ENCODE results near the gene ARID5B.

Gene ARID5B

GRCh38 chr10:61989995-61990760 is 88.7 kb downstream of the ARID5B start (continued):
- TF ChIP-seq GFI1B (tag by site-specific recombination; IDR thresholded peaks at IDR 0.05), result 0 out of 2 replicates have a peak, but pooled peaks have one; percentile 44

- Histone ChIP-seq H3K27ac (ENCODE audit: extremely low read depth, low read depth, low read length) (no peak overlapping the region), H3K4me1 (ENCODE audit: control insufficient read depth, insufficient read depth, low read length) (peaks cover 15% of the 10 kb centered on the region), H3K4me3 (ENCODE audit: low read depth, low read length) (no peak overlapping the region), H3K9me3 (ENCODE audit: control insufficient read depth, insufficient read depth, low read depth, low read length) (no peaks in the 10 kb centered on the region), H3K36me3 (ENCODE audit: control insufficient read depth in 2 of 2, insufficient read depth in 1 of 2, low read length in 2 of 2) (no peaks in the 10 kb centered on the region)
- ChIA-PET POLR2A (no interaction called here), CTCF (no interaction called here)
- TF ChIP-seq, protein P1, sequence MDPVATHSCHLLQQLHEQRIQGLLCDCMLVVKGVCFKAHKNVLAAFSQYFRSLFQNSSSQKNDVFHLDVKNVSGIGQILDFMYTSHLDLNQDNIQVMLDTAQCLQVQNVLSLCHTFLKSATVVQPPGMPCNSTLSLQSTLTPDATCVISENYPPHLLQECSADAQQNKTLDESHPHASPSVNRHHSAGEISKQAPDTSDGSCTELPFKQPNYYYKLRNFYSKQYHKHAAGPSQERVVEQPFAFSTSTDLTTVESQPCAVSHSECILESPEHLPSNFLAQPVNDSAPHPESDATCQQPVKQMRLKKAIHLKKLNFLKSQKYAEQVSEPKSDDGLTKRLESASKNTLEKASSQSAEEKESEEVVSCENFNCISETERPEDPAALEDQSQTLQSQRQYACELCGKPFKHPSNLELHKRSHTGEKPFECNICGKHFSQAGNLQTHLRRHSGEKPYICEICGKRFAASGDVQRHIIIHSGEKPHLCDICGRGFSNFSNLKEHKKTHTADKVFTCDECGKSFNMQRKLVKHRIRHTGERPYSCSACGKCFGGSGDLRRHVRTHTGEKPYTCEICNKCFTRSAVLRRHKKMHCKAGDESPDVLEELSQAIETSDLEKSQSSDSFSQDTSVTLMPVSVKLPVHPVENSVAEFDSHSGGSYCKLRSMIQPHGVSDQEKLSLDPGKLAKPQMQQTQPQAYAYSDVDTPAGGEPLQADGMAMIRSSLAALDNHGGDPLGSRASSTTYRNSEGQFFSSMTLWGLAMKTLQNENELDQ (tag by site-specific recombination; IDR thresholded peaks at IDR 0.05; ENCODE audit: low read depth), result no peak
- no peak for TF ChIP-seq ZNF341 (tag by site-specific recombination; IDR thresholded peaks at IDR 0.05; ENCODE audit: low read depth)
- TF ChIP-seq, protein P2, sequence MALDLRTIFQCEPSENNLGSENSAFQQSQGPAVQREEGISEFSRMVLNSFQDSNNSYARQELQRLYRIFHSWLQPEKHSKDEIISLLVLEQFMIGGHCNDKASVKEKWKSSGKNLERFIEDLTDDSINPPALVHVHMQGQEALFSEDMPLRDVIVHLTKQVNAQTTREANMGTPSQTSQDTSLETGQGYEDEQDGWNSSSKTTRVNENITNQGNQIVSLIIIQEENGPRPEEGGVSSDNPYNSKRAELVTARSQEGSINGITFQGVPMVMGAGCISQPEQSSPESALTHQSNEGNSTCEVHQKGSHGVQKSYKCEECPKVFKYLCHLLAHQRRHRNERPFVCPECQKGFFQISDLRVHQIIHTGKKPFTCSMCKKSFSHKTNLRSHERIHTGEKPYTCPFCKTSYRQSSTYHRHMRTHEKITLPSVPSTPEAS (tag by site-specific recombination; IDR thresholded peaks at IDR 0.05), result peak; percentile 70
Observed at GRCh38 chr10:61990761-61991135, 89.2 kb downstream of the ARID5B start.

DNA sequence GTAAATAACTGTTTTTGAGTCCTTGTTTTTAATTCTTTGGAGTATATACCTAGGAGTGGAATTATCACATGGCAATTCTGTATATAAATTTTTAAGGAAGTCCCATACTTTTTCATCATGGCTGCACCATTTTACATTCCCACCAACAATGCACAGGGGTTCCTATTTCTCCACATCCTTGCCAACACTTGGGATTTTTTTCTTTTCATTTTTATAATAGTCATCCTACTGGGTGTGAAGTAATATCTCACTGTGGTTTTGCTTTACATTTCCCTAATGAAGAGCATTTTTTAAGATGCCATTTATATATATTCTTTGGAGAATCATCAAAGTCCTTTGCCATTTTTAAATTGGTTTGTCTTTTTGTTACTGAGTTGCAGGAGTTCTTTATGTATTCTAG is 89.7 kb downstream of the ARID5B start:
- ChIA-PET POLR2A (no interaction called here), CTCF (interaction anchor here (1.1 kb wide), 1 partner anchor 254 kb away, joined by 4 read pairs; no protein-coding TSS in a partner anchor)
- TF ChIP-seq ZFP3 (tag by site-specific recombination; IDR thresholded peaks at IDR 0.05; ENCODE audit: low read depth) (no peak), ZNF624 (tag by site-specific recombination; IDR thresholded peaks at IDR 0.05) (no peak), FEZF1 (tag by site-specific recombination; IDR thresholded peaks at IDR 0.05) (no peak), BCL11A (tag by site-specific recombination; IDR thresholded peaks at IDR 0.05; ENCODE audit: low read depth) (no peak), ZNF830 (tag by site-specific recombination; IDR thresholded peaks at IDR 0.05; ENCODE audit: low read depth) (no peak), ZNF404 (tag by site-specific recombination; IDR thresholded peaks at IDR 0.05) (no peak), ZNF423 (tag by site-specific recombination; IDR thresholded peaks at IDR 0.05) (no peak), TSHZ1 (tag by site-specific recombination; IDR thresholded peaks at IDR 0.05; ENCODE audit: borderline replicate concordance) (no peak), ZNF555 (tag by site-specific recombination; conservative IDR thresholded peaks at IDR 0.05) (no peak), YY2 (tag by site-specific recombination; IDR thresholded peaks at IDR 0.05) (no peak), ZNF571 (tag by site-specific recombination; IDR thresholded peaks at IDR 0.05) (no peak), ZNF391 (tag by site-specific recombination; IDR thresholded peaks at IDR 0.05; ENCODE audit: borderline replicate concordance, low read depth) (no peak), ZNF670 (tag by site-specific recombination; IDR thresholded peaks at IDR 0.05; ENCODE audit: low read depth) (no peak), ZNF777 (tag by site-specific recombination; IDR thresholded peaks at IDR 0.05; ENCODE audit: borderline replicate concordance) (no peak), ZBTB48 (tag by site-specific recombination; IDR thresholded peaks at IDR 0.05) (no peak), SP7 (tag by site-specific recombination; IDR thresholded peaks at IDR 0.05) (no peak)
- Histone ChIP-seq H3K4me3 (ENCODE audit: low read depth, low read length) (no peak overlapping the region), H3K4me1 (ENCODE audit: control insufficient read depth, insufficient read depth, low read length) (peaks cover 15% of the 10 kb centered on the region), H3K27ac (ENCODE audit: extremely low read depth, low read depth, low read length) (no peak overlapping the region), H3K9me3 (ENCODE audit: control insufficient read depth, insufficient read depth, low read depth, low read length) (no peaks in the 10 kb centered on the region), H3K36me3 (ENCODE audit: control insufficient read depth in 2 of 2, insufficient read depth in 1 of 2, low read length in 2 of 2) (no peaks in the 10 kb centered on the region)

Data from HEK293 (cell line).